ENCODE results near the gene FRMD8. TPM values are rescaled to one million over a fixed set of nuclear protein-coding genes. Genes with fewer than 3 reads are reported as not detected.

Gene FRMD8
- total RNA-seq, 1 experiment from 2014 or later = 40.2 TPM

DNA sequence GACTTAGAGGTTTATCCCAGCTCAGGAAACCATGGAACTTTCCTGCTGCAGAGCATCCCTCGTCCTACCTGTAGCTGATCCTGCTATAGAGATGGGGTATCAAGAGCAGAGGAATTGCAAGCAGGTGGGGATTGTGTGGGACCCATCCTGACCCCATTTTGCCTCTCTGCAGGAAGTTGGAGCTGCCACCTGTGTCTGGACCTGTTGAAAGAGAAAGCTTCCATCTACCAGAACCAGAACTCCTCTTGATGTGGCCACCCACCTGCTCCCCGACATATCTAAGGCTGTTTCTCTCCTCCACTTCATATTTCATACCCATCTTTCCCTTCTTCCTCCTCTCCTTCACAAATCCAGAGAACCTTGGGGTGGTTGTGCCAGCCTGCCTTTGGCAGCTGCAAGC lies 34.9 kb upstream of the FRMD8 start:
- intact Hi-C loops (cut with micrococcal nuclease; ENCODE audit: unreplicated experiment) = no loop called here
- TF ChIP-seq, protein P1, sequence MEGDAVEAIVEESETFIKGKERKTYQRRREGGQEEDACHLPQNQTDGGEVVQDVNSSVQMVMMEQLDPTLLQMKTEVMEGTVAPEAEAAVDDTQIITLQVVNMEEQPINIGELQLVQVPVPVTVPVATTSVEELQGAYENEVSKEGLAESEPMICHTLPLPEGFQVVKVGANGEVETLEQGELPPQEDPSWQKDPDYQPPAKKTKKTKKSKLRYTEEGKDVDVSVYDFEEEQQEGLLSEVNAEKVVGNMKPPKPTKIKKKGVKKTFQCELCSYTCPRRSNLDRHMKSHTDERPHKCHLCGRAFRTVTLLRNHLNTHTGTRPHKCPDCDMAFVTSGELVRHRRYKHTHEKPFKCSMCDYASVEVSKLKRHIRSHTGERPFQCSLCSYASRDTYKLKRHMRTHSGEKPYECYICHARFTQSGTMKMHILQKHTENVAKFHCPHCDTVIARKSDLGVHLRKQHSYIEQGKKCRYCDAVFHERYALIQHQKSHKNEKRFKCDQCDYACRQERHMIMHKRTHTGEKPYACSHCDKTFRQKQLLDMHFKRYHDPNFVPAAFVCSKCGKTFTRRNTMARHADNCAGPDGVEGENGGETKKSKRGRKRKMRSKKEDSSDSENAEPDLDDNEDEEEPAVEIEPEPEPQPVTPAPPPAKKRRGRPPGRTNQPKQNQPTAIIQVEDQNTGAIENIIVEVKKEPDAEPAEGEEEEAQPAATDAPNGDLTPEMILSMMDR (IDR thresholded peaks at IDR 0.05; ENCODE audit: unreplicated experiment) = no peak
- CTCF ChIA-PET = interaction anchor here (0.7 to 2.1 kb wide), 2 partner anchors 76 to 152 kb away, joined by 4 to 11 read pairs; no protein-coding TSS in a partner anchor
- BruUV-seq (replicated peaks) = no TSS peak
- no peak overlapping the region for H3K27ac Mint-ChIP-seq (ENCODE audit: unreplicated experiment)
- H3K4me3 Mint-ChIP-seq (ENCODE audit: low read depth, unreplicated experiment) = no peak overlapping the region
- H3K9me3 Mint-ChIP-seq (ENCODE audit: low read depth, unreplicated experiment) = no peaks in the 10 kb centered on the region
- peaks cover 10% of the 10 kb centered on the region for H3K4me1 Mint-ChIP-seq (ENCODE audit: low read depth, unreplicated experiment)
- H3K36me3 Mint-ChIP-seq (ENCODE audit: insufficient read depth, unreplicated experiment) = peaks cover 50% of the 10 kb centered on the region
- DNase-seq = no peak
- H3K27me3 Mint-ChIP-seq (ENCODE audit: unreplicated experiment) = no peaks in the 10 kb centered on the region

DNA sequence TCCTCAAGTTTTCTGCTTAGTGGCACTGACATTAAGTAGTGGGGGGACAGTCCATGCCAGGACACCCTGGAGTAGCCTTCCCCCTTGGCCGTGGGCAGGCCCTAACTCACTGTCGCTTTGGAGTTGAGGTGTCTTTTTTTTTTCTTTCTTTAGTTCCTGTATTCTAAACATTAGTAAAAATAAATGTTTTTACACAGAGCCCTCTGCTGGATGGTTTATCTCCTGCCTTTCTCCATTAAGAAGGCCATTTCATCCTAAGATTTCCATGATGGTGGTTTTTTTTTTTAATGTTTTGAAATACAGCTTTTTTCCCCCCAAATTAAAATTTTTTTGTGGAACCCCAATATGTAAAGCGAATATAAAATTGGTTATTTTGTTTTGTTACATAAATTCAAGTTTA lies 33.7 kb upstream of the FRMD8 start:
- TF ChIP-seq, protein P1 (IDR thresholded peaks at IDR 0.05; ENCODE audit: unreplicated experiment) = no peak
- intact Hi-C loops (cut with micrococcal nuclease; ENCODE audit: unreplicated experiment) = loop anchor here (1.0 kb wide), 1 partner anchor 77 kb away; no protein-coding TSS in a partner anchor
- H3K4me3 Mint-ChIP-seq (ENCODE audit: low read depth, unreplicated experiment) = no peak overlapping the region
- H3K27me3 Mint-ChIP-seq (ENCODE audit: unreplicated experiment) = peaks cover 9% of the 10 kb centered on the region
- DNase-seq = no peak
- no peak overlapping the region for H3K27ac Mint-ChIP-seq (ENCODE audit: unreplicated experiment)
- H3K9me3 Mint-ChIP-seq (ENCODE audit: low read depth, unreplicated experiment) = no peaks in the 10 kb centered on the region
- CTCF ChIA-PET = interaction anchor here (2.1 kb wide), 1 partner anchor 78 kb away, joined by 11 read pairs; no protein-coding TSS in a partner anchor
- BruUV-seq (replicated peaks) = no TSS peak
- peaks cover 47% of the 10 kb centered on the region for H3K36me3 Mint-ChIP-seq (ENCODE audit: insufficient read depth, unreplicated experiment)
- H3K4me1 Mint-ChIP-seq (ENCODE audit: low read depth, unreplicated experiment) = peaks cover 12% of the 10 kb centered on the region

DNA sequence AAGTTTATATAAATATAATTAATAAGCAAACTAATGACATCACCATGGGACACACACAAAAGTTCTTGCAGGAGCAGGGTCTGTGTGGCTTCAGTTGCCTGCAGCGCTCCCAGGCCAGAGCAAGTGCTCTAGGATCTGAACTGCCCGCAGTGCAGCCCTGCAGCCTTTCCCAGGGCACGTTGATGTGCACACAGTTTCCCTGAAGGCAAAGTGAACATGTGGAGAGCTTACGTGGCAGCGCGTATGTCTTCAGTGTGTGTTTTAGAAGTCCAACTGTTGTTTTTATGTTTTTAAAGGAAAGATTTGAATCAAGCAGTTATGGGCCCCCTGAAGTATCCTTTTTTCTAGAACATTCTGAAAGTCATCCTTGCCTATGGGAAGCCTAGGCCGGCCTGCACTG lies 33.1 kb upstream of the FRMD8 start:
- Mint-ChIP-seq H3K4me1 (ENCODE audit: low read depth, unreplicated experiment) (peaks cover 18% of the 10 kb centered on the region), H3K27me3 (ENCODE audit: unreplicated experiment) (peaks cover 15% of the 10 kb centered on the region), H3K4me3 (ENCODE audit: low read depth, unreplicated experiment) (peak overlapping the region; percentile 77), H3K27ac (ENCODE audit: unreplicated experiment) (peak overlapping the region; percentile 51), H3K9me3 (ENCODE audit: low read depth, unreplicated experiment) (no peaks in the 10 kb centered on the region), H3K36me3 (ENCODE audit: insufficient read depth, unreplicated experiment) (peaks cover 45% of the 10 kb centered on the region)
- DNase-seq = no peak
- intact Hi-C loops (cut with micrococcal nuclease; ENCODE audit: unreplicated experiment) = no loop called here
- no TSS peak for BruUV-seq (replicated peaks)
- CTCF ChIA-PET = interaction anchor here (2.1 kb wide), 1 partner anchor 78 kb away, joined by 11 read pairs; no protein-coding TSS in a partner anchor
- TF ChIP-seq, protein P1 (IDR thresholded peaks at IDR 0.05; ENCODE audit: unreplicated experiment) = no peak

DNA sequence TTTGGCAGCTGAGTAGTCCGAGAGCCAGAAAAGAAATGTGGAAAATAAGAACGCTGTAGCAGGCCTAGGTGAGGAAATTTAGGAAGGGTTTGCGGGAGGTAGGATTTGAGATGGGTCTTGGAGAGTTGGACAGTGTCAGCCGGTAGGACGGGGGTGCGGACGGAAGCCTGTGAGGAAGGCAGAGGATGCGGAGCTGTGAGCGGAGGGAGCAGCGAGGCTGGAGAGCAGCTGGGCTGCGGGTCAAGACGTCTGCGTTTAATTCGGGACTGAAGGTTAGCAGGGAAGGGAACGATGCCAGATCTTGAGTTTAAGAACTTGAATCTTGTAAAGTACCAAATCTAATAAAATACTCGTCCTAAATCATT lies 32.6 kb upstream of the FRMD8 start:
- Mint-ChIP-seq H3K4me3 (ENCODE audit: low read depth, unreplicated experiment) (peak overlapping the region; percentile 77), H3K36me3 (ENCODE audit: insufficient read depth, unreplicated experiment) (peaks cover 40% of the 10 kb centered on the region), H3K9me3 (ENCODE audit: low read depth, unreplicated experiment) (no peaks in the 10 kb centered on the region), H3K4me1 (ENCODE audit: low read depth, unreplicated experiment) (peaks cover 18% of the 10 kb centered on the region), H3K27ac (ENCODE audit: unreplicated experiment) (peak overlapping the region; percentile 51), H3K27me3 (ENCODE audit: unreplicated experiment) (peaks cover 17% of the 10 kb centered on the region)
- CTCF ChIA-PET = no interaction called here
- no TSS peak for BruUV-seq (replicated peaks)
- intact Hi-C loops (cut with micrococcal nuclease; ENCODE audit: unreplicated experiment) = no loop called here
- no peak for DNase-seq
- TF ChIP-seq, protein P1 (IDR thresholded peaks at IDR 0.05; ENCODE audit: unreplicated experiment) = no peak

Measured in Calu3 (cell line).